ENCODE measurements around the gene RETREG3. TPM values are rescaled to one million over a fixed set of nuclear protein-coding genes. Genes with fewer than 3 reads are reported as not detected.

Gene RETREG3
- total and polyA plus RNA-seq, 9 of the 15 experiments (the other 6 are each of a cell fraction or from before 2014, with no cell fraction given) = 4.1 to 39.0 (median 16.9) TPM

- TF ChIP-seq HEY1 (CRISPR knock-in tag; IDR thresholded peaks at IDR 0.05; ENCODE audit: borderline replicate concordance) (no peak), EGR1 (conservative IDR thresholded peaks at IDR 0.05) (peak; percentile 41), RB1 (IDR thresholded peaks at IDR 0.05; ENCODE audit: low read depth) (peak; percentile 79; the same call in 1 of the 2 replicates), ZNF12 (CRISPR knock-in tag; IDR thresholded peaks at IDR 0.05) (no peak), OTX1 (CRISPR knock-in tag; IDR thresholded peaks at IDR 0.05) (no peak), TAF9B (IDR thresholded peaks at IDR 0.05; ENCODE audit: partially characterized antibody) (peak; percentile 30), NR4A1 (CRISPR knock-in tag; IDR thresholded peaks at IDR 0.05) (no peak), NR4A1 (tag; IDR thresholded peaks at IDR 0.05) (no peak), POLR2AphosphoS2 (IDR thresholded peaks at IDR 0.05; ENCODE audit: low read length) (no peak), ZNF239 (CRISPR knock-in tag; IDR thresholded peaks at IDR 0.05) (0 out of 2 replicates have a peak, but pooled peaks have one; percentile 26), RBFOX2 (IDR thresholded peaks at IDR 0.05; ENCODE audit: low read depth, low read length) (peak; percentile 92), CCNT2 (IDR thresholded peaks at IDR 0.05; ENCODE audit: borderline replicate concordance, extremely low read depth, insufficient read length, low read depth, low read length) (peak; percentile 67), HOMEZ (CRISPR knock-in tag; IDR thresholded peaks at IDR 0.05) (0 out of 2 replicates have a peak, but pooled peaks have one; percentile 39), EP400 (IDR thresholded peaks at IDR 0.05) (peak; percentile 92; the same call in 1 of the 2 replicates), ZHX1 (conservative IDR thresholded peaks at IDR 0.05; ENCODE audit: low read length) (no peak), BRF1 (IDR thresholded peaks at IDR 0.05; ENCODE audit: borderline replicate concordance, extremely low read depth, insufficient read length) (no peak), ZNF277 (CRISPR knock-in tag; IDR thresholded peaks at IDR 0.05; ENCODE audit: borderline replicate concordance) (no peak), ZNF197 (CRISPR knock-in tag; IDR thresholded peaks at IDR 0.05; ENCODE audit: low read depth) (no peak), TAF1 (IDR thresholded peaks at IDR 0.05; ENCODE audit: control insufficient read depth, extremely low read depth, insufficient read depth, low read length, severe bottlenecking) (peak; percentile 51), MAFF (IDR thresholded peaks at IDR 0.05; ENCODE audit: low read length) (no peak), RBM25 (IDR thresholded peaks at IDR 0.05; ENCODE audit: low read depth, low read length, severe bottlenecking) (peak; percentile 96), NKRF (IDR thresholded peaks at IDR 0.05; ENCODE audit: borderline replicate concordance) (peak; percentile 71; the same call in 1 of the 2 replicates)
These were observed 73.2 kb downstream of the RETREG3 start, which contains the start of gene NAGLU (continued) for GRCh38 chr17:42536048-42536371.
